K562 (cell line): ENCODE measurements around the gene RNF181. TPM values are rescaled to one million over a fixed set of nuclear protein-coding genes. Genes with fewer than 3 reads are reported as not detected.

Experiments used
- ATAC-seq: fragments of 200-7000 bp; cut with Tn5 transposase; 3 replicates; pipeline ENCODE4 v1.9.1; 2020; ENCODE audit warnings: moderate library complexity
- Bru-seq: library from RNA; stranded (reverse); fragments of 400-500 nt; gene quantifications from one replicate; lab custom pipeline; 2021; lab: Mats Ljungman, UMichigan
- BruChase-seq, 2 experiments: library from RNA; stranded (reverse); fragments of 400-500 nt; gene quantifications; one replicate each; lab custom pipeline; 2021; lab: Mats Ljungman, UMichigan
- BruUV-seq: library from RNA; stranded (reverse); fragments of 400-500 nt; replicated peaks from 2 replicates; lab custom pipeline; 2021; lab: Mats Ljungman, UMichigan
- CTCF ChIA-PET: fragments of 300-600 bp; formaldehyde crosslinking; extraction: SDS; loops from one replicate; lab custom pipeline; 2021; ENCODE audit warnings: low intra/inter-chr PET ratio; lab: Yijun Ruan, JAX
- POLR2A ChIA-PET: fragments of 300-600, 350-650 bp; sonication (Branson Sonifier 250); formaldehyde crosslinking; extraction: SDS; loops from one replicate; lab custom pipeline; 2021; ENCODE audit warnings: antibody characterized with exemption, inconsistent platforms; lab: Yijun Ruan, JAX
- DNase-seq, 4 experiments: peaks; one replicate each; pipeline versions ENCODE4 v3.0.0 to v3.0.0-alpha.2; 2011 to 2018; ENCODE audit warnings: low spot score in 3 of 4, mixed read lengths in 3 of 4; ENCODE audit errors: extremely low read depth in 1 of 4
- FAIRE-seq: peaks from 2 replicates; lab custom pipeline; 2011; peaks lifted over from hg19 to GRCh38; lab: Jason Lieb, UNC
- H2AFZ ChIP-seq: 2 replicates; pipeline ENCODE4 v1.6.0; 2011; ENCODE audit warnings: low read depth, low read length, control low read depth, inconsistent platforms
- H3K27ac ChIP-seq: fragments of 200-600 bp; 3 replicates; pipeline ENCODE4 v1.8.0; 2011; ENCODE audit warnings: low read depth, mild to moderate bottlenecking, control low read depth, inconsistent platforms, low read length, moderate library complexity, mixed read lengths; ENCODE audit errors: extremely low read depth
- H3K27me3 ChIP-seq, 2 experiments: fragments of 300-600 bp in 1 of 2; 2 replicates in 1 of 2; 3 replicates in 1 of 2; pipeline versions ENCODE4 v1.6.0 to v1.8.0; 2011; ENCODE audit warnings: inconsistent platforms in 2 of 2, low read length in 2 of 2, mild to moderate bottlenecking in 1 of 2, mixed read lengths in 1 of 2, moderate library complexity in 1 of 2; ENCODE audit not compliant: control insufficient read depth in 2 of 2, insufficient read depth in 2 of 2
- H3K36me3 ChIP-seq: fragments of 300-600 bp; 3 replicates; pipeline ENCODE4 v1.8.0; 2011; ENCODE audit warnings: mild to moderate bottlenecking, low read length, inconsistent platforms; ENCODE audit not compliant: control insufficient read depth, insufficient read depth
- H3K4me1 ChIP-seq, 2 experiments: fragments of 200-600 bp in 1 of 2; replicated peaks in 1 of 2; 2 replicates in 1 of 2; 3 replicates in 1 of 2; pipeline versions ENCODE4 v1.5.1 to v1.8.0; 2011; ENCODE audit warnings: inconsistent platforms in 2 of 2, low read length in 2 of 2, mild to moderate bottlenecking in 1 of 2, mixed read lengths in 1 of 2, moderate library complexity in 1 of 2; ENCODE audit not compliant: control insufficient read depth in 2 of 2, insufficient read depth in 2 of 2
- H3K4me2 ChIP-seq: 2 replicates; pipeline ENCODE4 v1.6.1; 2011; ENCODE audit warnings: low read length, control low read depth, inconsistent platforms, mixed read lengths; ENCODE audit not compliant: insufficient read depth
- H3K4me3 ChIP-seq: fragments of 200-600 bp; sonication (generic), shearing (Covaris generic); 2 replicates; pipeline ENCODE4 v1.5.1; 2016; ENCODE audit warnings: control low read depth, inconsistent platforms
- H3K79me2 ChIP-seq: fragments of 200-600 bp; 3 replicates; pipeline ENCODE4 v1.8.0; 2011; ENCODE audit warnings: low read length, inconsistent platforms; ENCODE audit not compliant: control insufficient read depth, insufficient read depth
- H3K9ac ChIP-seq, 2 experiments: 2 replicates each; pipeline versions ENCODE4 v1.6.0 to v1.6.1; 2011; ENCODE audit warnings: low read depth in 2 of 2, low read length in 2 of 2, control low read depth in 1 of 2, inconsistent platforms in 1 of 2, mild to moderate bottlenecking in 1 of 2, mixed read lengths in 1 of 2; ENCODE audit not compliant: insufficient read depth in 1 of 2
- H3K9me1 ChIP-seq: one replicate; pipeline ENCODE4 v1.6.0; 2011; ENCODE audit warnings: inconsistent platforms, mild to moderate bottlenecking, low read length, moderate library complexity; ENCODE audit not compliant: control insufficient read depth, insufficient read depth
- H3K9me3 ChIP-seq: replicated peaks from 2 replicates; pipeline ENCODE4 v1.5.1; 2011; ENCODE audit warnings: low read depth, low read length, inconsistent platforms; ENCODE audit not compliant: control insufficient read depth, insufficient read depth
- H4K20me1 ChIP-seq: replicated peaks from 2 replicates; pipeline ENCODE4 v1.6.1; 2011; ENCODE audit warnings: low read length, inconsistent platforms, mixed read lengths; ENCODE audit not compliant: control insufficient read depth, insufficient read depth
- DEAF1 ChIP-seq: fragments of 450-650 bp; formaldehyde crosslinking; IDR thresholded peaks from 2 replicates; pipeline ENCODE4 v1.4.0; 2020; ENCODE audit warnings: mild to moderate bottlenecking, moderate library complexity
- HDAC1 ChIP-seq, 2 experiments: fragments of 450-650 bp; IDR thresholded peaks; 2 replicates each; pipeline ENCODE4 v1.6.1; 2016 to 2017; ENCODE audit warnings: inconsistent platforms in 1 of 2, mild to moderate bottlenecking in 1 of 2, moderate library complexity in 1 of 2
- MTA3 ChIP-seq: fragments of 450-650 bp; formaldehyde crosslinking; IDR thresholded peaks from 2 replicates; pipeline ENCODE4 v1.6.1; 2017; ENCODE audit warnings: mild to moderate bottlenecking, borderline replicate concordance
- NRF1 ChIP-seq, 2 experiments: fragments of 450-650 bp; IDR thresholded peaks in 1 of 2; conservative IDR thresholded peaks in 1 of 2; 2 replicates each; pipeline ENCODE4 v1.6.1; 2014; ENCODE audit warnings: mild to moderate bottlenecking in 2 of 2
- POLR2AphosphoS5 ChIP-seq: IDR thresholded peaks from 2 replicates; pipeline ENCODE4 v1.6.1; 2011; ENCODE audit warnings: mild to moderate bottlenecking, low read depth, low read length, moderate library complexity; ENCODE audit not compliant: control insufficient read depth, insufficient read depth
- TRIM28 ChIP-seq: fragments of 450-650 bp; IDR thresholded peaks from 2 replicates; pipeline ENCODE4 v1.6.1; 2017
- ZFX ChIP-seq: sonication (generic); formaldehyde crosslinking; IDR thresholded peaks from 2 replicates; pipeline ENCODE4 v1.8.0; 2022; ENCODE audit warnings: mild to moderate bottlenecking, missing genetic modification reagents, moderate library complexity
- ZNF23 ChIP-seq: fragments of 250-450 bp; sonication (Bioruptor Pico); IDR thresholded peaks from 2 replicates; pipeline ENCODE4 v1.4.0; 2020; ENCODE audit warnings: mild to moderate bottlenecking
- WGBS: fragments of 100-300 bp; shearing (Covaris generic); methylation state at CpG from one replicate; pipeline ENCODE4 v1.1.6; 2016; ENCODE audit warnings: low coverage, mixed read lengths; ENCODE audit not compliant: insufficient coverage; ENCODE audit errors: missing lambda C conversion rate; 5-methylcytosine and 5-hydroxymethylcytosine counted together
- in situ Hi-C: fragments of 300-500 bp; cut with MboI; formaldehyde crosslinking; loops from 4 replicates; pipeline ENCODE4 v1.15.0; 2018; ENCODE audit warnings: inconsistent platforms, mixed read lengths
- intact Hi-C: fragments of 100-400 bp; cut with micrococcal nuclease; formaldehyde crosslinking; loops from 2 replicates; pipeline ENCODE4 v1.14.2; 2022
- long read RNA-seq, 3 experiments: library from polyadenylated mRNA in 2 of 3; library from RNA in 1 of 3; unstranded in 2 of 3; stranded (forward) in 1 of 3; transcript quantifications; one replicate each; pipeline ENCODE4 v2.0.0, GENCODE V29; 2019 to 2022
- polyA minus RNA-seq, 3 experiments: library from RNA; depleted of rRNA, polyadenylated mRNA; stranded (reverse); fragments of >200 nt; gene quantifications; 2 replicates each; pipeline ENCODE4 v1.2.3, GENCODE V29; 2011
- polyA plus RNA-seq, 8 experiments: library from polyadenylated mRNA; depleted of rRNA in 4 of 8; stranded (reverse) in 5 of 8; unstranded in 3 of 8; fragments of >200 nt; fragmentation: Nextera tagmentation in 2 of 8; fragmentation: Illumina TruSeq in 1 of 8; extraction: Ambion mirVana in 2 of 8; extraction: Trizol in 1 of 8; gene quantifications; 2 replicates each; pipeline versions ENCODE4 v1.2.1 to v1.2.3, GENCODE V29; 2011 to 2014; ENCODE audit warnings: inconsistent platforms in 1 of 8, missing spikeins in 1 of 8
- total RNA-seq, 7 experiments: library from RNA; depleted of rRNA in 6 of 7; stranded (reverse); fragments of >200 nt in 6 of 7; fragmentation: Illumina TruSeq in 2 of 7; extraction: Trizol in 2 of 7; gene quantifications; 2 replicates each; pipeline versions ENCODE4 v1.2.1 to v1.2.3, GENCODE V29; 2011 to 2021; ENCODE audit warnings: low replicate concordance in 1 of 7
- TF ChIP-seq, protein P1 (sequence below): fragments of 250-450 bp; sonication (Bioruptor Pico); IDR thresholded peaks from 2 replicates; pipeline ENCODE4 v1.5.0; 2020; ENCODE audit warnings: mild to moderate bottlenecking
- TF ChIP-seq, protein P2 (sequence below): fragments of 450-650 bp; formaldehyde crosslinking; conservative IDR thresholded peaks from 2 replicates; pipeline ENCODE4 v1.4.0; 2022; ENCODE audit warnings: mild to moderate bottlenecking, missing genetic modification characterization

The RNF181 gene
- 76.8 and 189 TPM in 2 replicates for total RNA-seq (2011; cell fraction: chromatin; rRNA removed; ENCODE audit: low replicate concordance)
- 209 and 223 TPM in 2 replicates for total RNA-seq (2011; cell fraction: nucleolus; rRNA removed)
- 148 and 152 TPM in 2 replicates for total RNA-seq (2011; cell fraction: nucleoplasm; rRNA removed)
- total RNA-seq (2014; rRNA removed) (189 and 243 TPM in 2 replicates), total RNA-seq (2014; rRNA removed; fragmentation: Illumina TruSeq; extraction: Trizol) (181 and 208 TPM in 2 replicates), total RNA-seq (2015; rRNA removed; fragmentation: Illumina TruSeq; extraction: Trizol) (150 and 156 TPM in 2 replicates), total RNA-seq (2021) (139 and 158 TPM in 2 replicates), polyA plus RNA-seq (2011; rRNA removed) (324 and 492 TPM in 2 replicates), polyA plus RNA-seq (2014; fragmentation: Illumina TruSeq; extraction: Trizol) (253 and 256 TPM in 2 replicates), polyA plus RNA-seq (2014; fragmentation: Nextera tagmentation; extraction: Ambion mirVana) (100 to 1,000 TPM; 425 to 485 TPM), polyA plus RNA-seq (2014; rRNA removed) (289 and 334 TPM in 2 replicates), polyA minus RNA-seq (2011; rRNA and poly(A)+ RNA removed) (88.4 and 169 TPM in 2 replicates), Bru-seq, nascent RNA (percentile 93 among the genes with signal in this experiment), BruChase-seq, experiment 1, labeled RNA remaining after a 2-hour chase (percentile 85 among the genes with signal in this experiment), BruChase-seq, experiment 2, labeled RNA remaining after a 6-hour chase (percentile 85 among the genes with signal in this experiment)
- polyA plus RNA-seq (2011; cell fraction: cytosol; rRNA removed), result 513 and 736 TPM in 2 replicates
- polyA plus RNA-seq (2011; cell fraction: nucleus; rRNA removed), result 354 and 425 TPM in 2 replicates
- polyA plus RNA-seq (2012), result 249 and 379 TPM in 2 replicates
- polyA minus RNA-seq (2011; cell fraction: cytosol; rRNA and poly(A)+ RNA removed), result 40.6 and 67.6 TPM in 2 replicates
- 58.2 and 63.7 TPM in 2 replicates for polyA minus RNA-seq (2011; cell fraction: nucleus; rRNA and poly(A)+ RNA removed)
- long read RNA-seq, experiment 1, transcript RNF181-201 (5 exons, 569 nt), result major isoform, 135 of 196 reads
- long read RNA-seq, experiment 1, transcript RNF181-205 (4 exons, 559 nt), result minor isoform, 7 of 196 reads
- long read RNA-seq, experiment 1, partial matches to known transcripts, result 17 of 196 reads
- long read RNA-seq, experiment 1, other reads (novel, unspliced or antisense), result 34 of 196 reads
- long read RNA-seq, experiment 2, transcript RNF181-201 (5 exons, 569 nt), result major isoform, 95 of 122 reads
- long read RNA-seq, experiment 2, partial matches to known transcripts, result 4 of 122 reads
- long read RNA-seq, experiment 2, other reads (novel, unspliced or antisense), result 18 of 122 reads
- long read RNA-seq, experiment 3, transcript RNF181-205 (4 exons, 559 nt), result minor isoform, 5 of 142 reads
- long read RNA-seq, experiment 3, transcript RNF181-201 (5 exons, 569 nt), result major isoform, 111 of 142 reads
- long read RNA-seq, experiment 3, partial matches to known transcripts, result 1 of 142 reads
- long read RNA-seq, experiment 3, other reads (novel, unspliced or antisense), result 24 of 142 reads

GRCh38 chr2:85595301-85596025 is at the start of gene RNF181:
TSS of gene RNF181 (plus strand) at chr2:85595745. CDS start at chr2:85595764, 19 bp downstream.
- peak; percentile 94 to 99 (median 96) for DNase-seq
- intact Hi-C loops (no loop called here), in situ Hi-C loops (no loop called here)
- Histone ChIP-seq H3K9me1 (no peaks in the 10 kb centered on the region), H3K9me3 (no peaks in the 10 kb centered on the region), H3K4me3 (peak within 1 kb of the TSS; percentile 62), H3K4me2 (peak within 1 kb of the TSS; percentile 86), H3K9ac (peak within 1 kb of the TSS; percentile 79 to 93), H3K79me2 (peaks cover 28% of the 10 kb centered on the region), H2AFZ (peak within 1 kb of the TSS; percentile 90), H4K20me1 (no peaks in the 10 kb centered on the region), H3K36me3 (peaks cover 26% of the 10 kb centered on the region; the same call in 2 of the 3 replicates), H3K4me1 (peaks cover 6 to 29% of the 10 kb centered on the region in 2 experiments), H3K27ac (peak within 1 kb of the TSS; percentile 74), H3K27me3 (no peaks in the 10 kb centered on the region)
- ChIA-PET CTCF (no interaction called here), POLR2A (interaction anchor here (0.5 to 4.4 kb wide), 19 partner anchors 8 to 600 kb away, joined by 3 to 31 read pairs (median 4); partner anchors contain the start of genes C2orf68, ELMOD3, MAT2A and RETSAT)
- BruUV-seq, result no TSS peak
- peak; percentile 98 for ATAC-seq
- peak; percentile 100 for FAIRE-seq
- WGBS, result under 1% methylated on average over 46 of the region's 47 CpGs
- peak; percentile 52 to 64 for TF ChIP-seq NRF1 (conservative IDR thresholded peaks at IDR 0.05 in 1 of 2, IDR thresholded peaks at IDR 0.05 in 1 of 2)
- TF ChIP-seq POLR2AphosphoS5, result peak; percentile 84
- peak; percentile 76 for TF ChIP-seq ZFX (CRISPR knock-in tag)
- TF ChIP-seq DEAF1, result no peak
- peak in 1 of 2 experiments; percentile 82; a peak in 2 of 4 replicates for TF ChIP-seq HDAC1 (IDR thresholded peaks at IDR 0.05)
- TF ChIP-seq, protein P1, sequence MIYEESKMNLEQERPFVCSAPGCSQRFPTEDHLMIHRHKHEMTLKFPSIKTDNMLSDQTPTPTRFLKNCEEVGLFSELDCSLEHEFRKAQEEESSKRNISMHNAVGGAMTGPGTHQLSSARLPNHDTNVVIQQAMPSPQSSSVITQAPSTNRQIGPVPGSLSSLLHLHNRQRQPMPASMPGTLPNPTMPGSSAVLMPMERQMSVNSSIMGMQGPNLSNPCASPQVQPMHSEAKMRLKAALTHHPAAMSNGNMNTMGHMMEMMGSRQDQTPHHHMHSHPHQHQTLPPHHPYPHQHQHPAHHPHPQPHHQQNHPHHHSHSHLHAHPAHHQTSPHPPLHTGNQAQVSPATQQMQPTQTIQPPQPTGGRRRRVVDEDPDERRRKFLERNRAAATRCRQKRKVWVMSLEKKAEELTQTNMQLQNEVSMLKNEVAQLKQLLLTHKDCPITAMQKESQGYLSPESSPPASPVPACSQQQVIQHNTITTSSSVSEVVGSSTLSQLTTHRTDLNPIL (CRISPR knock-in tag), result no peak
- peak; percentile 83; the same call in 1 of the 2 replicates for TF ChIP-seq MTA3
- 0 out of 2 replicates have a peak, but pooled peaks have one; percentile 20 for TF ChIP-seq ZNF23 (CRISPR knock-in tag)
- no peak for TF ChIP-seq TRIM28
- TF ChIP-seq, protein P2, sequence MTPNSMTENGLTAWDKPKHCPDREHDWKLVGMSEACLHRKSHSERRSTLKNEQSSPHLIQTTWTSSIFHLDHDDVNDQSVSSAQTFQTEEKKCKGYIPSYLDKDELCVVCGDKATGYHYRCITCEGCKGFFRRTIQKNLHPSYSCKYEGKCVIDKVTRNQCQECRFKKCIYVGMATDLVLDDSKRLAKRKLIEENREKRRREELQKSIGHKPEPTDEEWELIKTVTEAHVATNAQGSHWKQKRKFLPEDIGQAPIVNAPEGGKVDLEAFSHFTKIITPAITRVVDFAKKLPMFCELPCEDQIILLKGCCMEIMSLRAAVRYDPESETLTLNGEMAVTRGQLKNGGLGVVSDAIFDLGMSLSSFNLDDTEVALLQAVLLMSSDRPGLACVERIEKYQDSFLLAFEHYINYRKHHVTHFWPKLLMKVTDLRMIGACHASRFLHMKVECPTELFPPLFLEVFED (CRISPR knock-in tag), result peak; percentile 71; the same call in 1 of the 2 replicates
